HG02870 (cell line): ENCODE data around the gene G3BP1.
"Not testable (repeated sequence)": the region's sequence is repeated elsewhere in the genome, so short reads cannot be mapped to it uniquely, and the experiment has no call there.

ENCODE experiments used
- ATAC-seq: cut with Tn5 transposase; IDR thresholded peaks from one replicate; pipeline ENCODE4 v1.9.1; 2021; ENCODE audit warnings: mild to moderate bottlenecking, moderate library complexity; ENCODE audit not compliant: unreplicated experiment

G3BP1 gene

DNA sequence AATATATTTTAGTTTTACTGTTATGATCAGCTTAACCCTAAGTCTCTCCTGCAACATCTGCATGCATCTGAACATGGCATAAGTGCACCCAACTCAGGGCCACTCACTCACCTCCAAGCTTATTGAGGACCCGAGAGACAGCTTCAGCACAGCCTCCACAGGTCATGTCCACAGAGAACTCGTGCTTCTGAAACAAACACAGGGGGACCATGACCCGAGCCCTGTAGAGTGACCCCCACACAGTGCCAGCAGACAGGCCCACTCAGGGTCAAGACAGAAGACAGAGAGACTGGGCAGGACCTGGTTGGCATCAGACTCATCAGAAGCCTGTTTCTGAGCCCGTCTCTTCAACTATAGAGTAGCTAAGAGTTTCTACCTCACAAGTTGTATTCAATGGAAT is 20.2 kb upstream of the G3BP1 start:
- ATAC-seq: no peak

DNA sequence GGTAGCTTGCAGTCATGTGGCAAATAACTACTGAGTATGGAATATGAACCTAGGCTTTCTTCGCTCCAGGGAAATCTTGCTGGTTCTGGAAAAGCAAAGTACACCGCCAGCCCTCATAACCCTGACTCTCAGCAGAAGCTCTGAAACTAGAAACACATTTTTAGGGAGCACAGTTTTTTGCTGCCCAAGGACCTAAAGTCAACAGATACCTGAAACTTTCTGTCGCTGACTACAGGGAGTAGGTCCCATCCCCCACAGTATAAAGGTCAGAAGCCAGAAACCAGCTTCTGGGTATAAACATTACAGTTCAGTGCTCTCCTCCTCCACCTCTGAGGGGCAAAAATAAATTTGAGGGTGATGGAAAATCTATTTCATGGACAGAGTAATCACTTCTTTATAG is 16.4 kb upstream of the G3BP1 start:
- no peak for ATAC-seq

DNA sequence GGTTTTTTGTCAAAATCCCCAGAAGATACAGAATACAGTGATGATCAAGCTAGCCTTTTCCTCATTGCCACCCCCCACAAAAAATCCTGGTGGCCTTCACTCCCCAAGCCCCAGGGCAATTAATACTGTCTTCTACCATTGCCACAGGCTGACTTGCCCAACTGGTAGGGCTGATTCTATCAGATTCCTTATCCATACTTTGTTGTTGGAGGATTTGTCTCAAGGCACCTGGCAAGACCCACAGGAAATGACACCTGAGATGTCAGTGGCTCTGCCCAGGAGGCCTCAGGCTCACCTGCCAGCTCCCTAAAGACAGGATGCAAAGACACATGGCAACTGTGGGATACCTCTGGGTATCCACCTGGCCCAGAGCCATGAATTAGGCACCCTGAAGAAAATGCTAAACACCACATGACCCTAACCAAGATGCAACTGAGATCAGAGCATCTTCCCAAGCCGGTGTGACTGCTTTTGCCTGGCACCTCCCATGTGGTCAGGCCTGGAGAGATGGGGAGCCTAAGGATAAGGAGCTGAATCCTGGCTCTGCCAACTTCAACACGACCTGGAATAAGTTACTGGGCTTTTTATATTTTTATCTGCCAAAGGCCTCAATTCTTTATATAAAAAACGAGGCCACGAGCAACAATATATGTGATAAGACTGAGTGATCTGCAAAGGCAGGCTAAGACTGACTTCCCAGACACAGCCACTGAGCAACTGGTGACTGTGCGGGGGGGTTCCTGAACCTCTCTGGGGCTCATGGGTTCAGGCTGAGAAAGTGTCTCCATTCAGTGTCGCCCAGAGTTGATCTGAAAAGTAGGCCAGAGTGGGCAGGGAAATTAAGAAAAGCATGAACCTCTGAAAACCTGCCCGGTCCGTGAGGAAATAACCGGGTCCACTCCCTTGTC is 14.3 kb upstream of the G3BP1 start:
- ATAC-seq: peak; percentile 22

DNA sequence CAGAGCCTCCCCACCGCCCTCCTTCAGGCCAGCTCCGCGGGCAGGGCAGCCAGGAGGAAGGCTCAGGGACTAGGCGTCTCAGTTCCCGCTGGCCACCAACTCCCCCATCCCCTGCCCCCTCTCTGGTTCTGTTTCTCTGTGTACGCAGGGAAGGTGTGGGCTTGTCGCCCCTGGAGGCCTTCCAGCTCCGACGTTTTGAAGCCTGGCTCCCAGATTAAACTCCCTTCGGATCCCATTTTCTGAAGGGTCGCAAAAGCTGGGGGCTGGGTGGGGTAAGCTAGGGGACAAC is 13.7 kb upstream of the G3BP1 start:
- peak; percentile 24 for ATAC-seq

DNA sequence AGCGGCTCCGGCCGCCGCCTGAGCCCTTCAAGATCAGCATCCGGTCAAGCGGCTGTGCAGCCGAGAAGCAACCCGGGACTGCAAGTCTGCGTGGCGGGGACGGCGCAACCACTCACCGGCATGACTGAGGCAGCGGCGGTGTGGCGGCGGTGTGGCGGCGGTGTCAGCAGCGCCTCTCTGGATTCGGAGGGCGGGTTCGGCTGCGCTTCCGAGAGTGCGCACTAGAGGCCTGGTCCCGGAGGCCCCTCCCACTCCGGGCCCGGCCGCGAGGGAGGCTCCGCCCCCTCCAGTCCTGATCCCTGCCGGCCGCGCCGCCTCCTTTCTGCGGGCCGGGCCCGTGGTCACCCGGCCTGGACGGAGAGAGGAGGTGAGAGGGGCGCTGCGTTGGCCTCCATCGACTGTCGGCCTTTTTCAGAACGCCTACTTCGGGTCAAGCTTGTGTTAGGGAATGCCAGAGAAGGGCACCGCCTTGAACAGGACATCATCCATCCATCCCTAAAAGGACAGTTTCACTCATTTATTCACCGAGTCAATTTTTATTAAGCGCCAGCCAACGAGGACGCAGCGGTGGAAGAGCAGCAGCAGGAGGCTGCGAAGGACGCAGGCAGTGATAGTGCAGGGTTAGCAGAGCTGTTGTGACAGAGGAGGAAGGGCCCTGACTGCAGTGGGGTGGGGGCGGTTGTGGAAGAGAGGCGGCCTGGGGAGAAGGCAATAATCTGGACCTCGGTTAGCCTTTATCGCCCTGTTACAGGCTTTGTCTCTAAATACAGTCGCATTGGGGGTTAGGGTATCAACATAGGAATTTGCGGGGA is 13.1 kb upstream of the G3BP1 start, which contains the start of gene ATOX1:
Gene ATOX1 (minus strand): TSS at position 202 of the 812 bp plus-strand sequence. CDS start 80 bp downstream, at position 122.
- ATAC-seq: peak; percentile 87

DNA sequence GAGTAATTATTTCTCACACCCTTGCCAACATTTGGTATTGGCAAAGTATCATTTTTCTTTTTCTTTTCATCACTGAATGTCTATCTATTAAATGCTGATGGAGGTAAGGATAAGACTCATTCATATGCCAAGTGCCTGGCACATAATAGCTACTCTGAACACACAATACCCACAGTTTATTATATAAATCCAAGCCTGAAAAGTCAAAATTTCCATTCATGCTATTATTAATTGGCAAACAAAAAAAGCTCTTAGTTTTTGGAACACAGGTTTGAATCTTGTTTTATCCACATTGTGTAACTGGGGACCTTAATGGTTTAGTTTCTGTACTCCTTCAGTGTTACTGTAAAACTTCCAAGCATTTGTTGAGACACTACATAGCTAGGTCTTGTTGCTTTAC is 7.0 kb upstream of the G3BP1 start:
- no peak for ATAC-seq

DNA sequence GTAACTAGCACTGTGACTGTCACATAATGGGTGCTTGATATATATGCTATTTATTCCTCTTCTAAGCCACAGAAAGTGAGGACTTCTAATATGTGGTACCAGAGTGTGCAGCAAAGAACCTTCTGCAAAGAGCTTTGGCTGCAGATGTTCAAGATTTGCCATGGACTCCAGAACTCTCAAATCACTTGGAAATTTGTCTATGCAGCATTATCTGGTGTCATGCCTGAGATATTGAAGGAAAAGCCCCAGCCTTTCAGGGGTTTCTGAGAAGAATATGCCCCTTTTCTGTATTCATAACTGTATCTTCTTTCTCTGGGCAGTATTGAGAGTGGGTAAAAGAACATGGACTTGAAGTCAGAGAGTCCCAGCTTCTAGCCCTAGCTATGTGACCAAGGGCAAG is 4.8 kb upstream of the G3BP1 start:
- no peak for ATAC-seq

DNA sequence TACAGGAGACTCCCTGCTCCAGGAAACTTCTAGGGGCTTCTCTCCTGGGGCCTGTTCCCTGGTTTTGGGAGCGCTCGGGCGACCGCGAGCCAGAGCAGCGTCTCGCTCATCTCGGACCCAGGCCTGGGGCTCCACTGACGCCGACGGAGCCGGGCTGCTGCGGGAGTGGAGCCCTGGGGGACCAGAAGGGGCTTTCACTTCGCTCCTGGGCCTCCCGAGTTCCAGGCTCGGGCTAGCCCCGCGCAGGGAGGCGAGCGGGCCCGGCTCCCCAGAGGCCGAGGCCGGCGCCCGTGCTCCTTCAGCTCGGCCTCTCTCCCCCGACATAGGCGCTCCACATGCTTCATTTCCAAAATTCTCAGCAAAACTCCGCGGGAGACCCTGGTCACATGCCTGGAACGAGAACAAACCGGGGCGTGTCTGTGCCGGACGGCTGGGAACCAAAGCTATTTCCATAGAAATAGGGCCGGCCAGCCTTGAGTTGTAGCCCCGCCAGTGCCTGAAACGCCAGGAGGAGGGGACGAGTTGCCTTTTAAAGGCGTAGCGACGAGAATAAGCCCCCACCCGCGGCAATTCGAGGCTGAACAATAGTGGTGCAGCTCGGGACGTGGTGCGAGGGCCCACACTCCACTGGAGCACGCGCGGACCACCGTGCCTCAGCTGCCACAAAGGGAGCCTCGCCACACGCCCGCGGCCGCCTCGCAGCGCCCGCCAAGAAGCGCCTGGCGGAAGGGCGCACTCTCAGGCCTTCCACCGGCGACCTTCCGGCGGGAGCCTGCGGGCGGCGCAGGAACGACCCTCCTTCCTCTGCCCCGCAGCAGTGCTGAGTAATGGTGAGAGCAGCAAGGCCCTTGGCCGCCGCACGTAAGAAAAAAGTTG is 1.1 kb upstream of the G3BP1 start:
- ATAC-seq: peak; percentile 21

DNA sequence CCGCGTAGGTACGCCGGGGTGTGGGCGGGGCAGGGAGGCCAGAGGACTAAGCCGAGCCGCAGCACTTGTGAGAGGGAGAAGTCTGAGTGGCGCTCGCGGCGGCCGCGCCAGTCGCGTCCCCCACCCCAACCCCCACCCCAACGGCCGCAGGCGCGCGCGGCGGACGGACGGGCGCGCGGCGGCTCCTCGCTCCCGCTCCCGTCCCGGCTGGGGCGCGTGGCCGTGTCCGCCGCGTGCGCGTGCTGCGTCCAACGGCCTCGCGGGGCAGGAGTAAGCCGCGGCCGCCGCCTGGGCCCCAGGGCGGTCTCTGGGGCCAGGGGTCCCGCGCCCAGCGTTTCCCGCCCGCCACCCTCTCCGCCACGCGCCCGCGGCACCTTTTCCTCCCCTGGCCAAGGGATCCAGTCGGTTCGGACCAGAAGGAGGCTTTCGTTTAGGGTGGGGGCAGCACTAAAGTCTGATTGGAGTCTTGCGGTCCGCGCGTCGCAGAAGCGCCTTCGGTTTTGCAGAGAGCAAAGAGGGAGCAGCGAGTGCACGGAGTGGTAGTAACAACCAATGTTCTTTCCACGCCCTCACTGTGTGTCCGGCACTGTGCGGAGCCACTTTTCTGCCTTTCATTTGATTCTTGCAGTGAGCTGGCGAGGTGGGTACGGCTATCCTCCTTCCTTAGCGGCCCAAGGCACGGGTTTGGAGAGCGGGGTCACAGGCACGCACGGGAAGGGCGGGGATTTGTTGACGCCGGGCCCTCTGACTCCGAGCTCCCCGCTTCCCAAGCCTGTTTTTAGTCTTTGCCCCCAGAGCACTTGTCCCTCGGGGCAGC is 483 bp downstream of the G3BP1 start:
- ATAC-seq: no peak

DNA sequence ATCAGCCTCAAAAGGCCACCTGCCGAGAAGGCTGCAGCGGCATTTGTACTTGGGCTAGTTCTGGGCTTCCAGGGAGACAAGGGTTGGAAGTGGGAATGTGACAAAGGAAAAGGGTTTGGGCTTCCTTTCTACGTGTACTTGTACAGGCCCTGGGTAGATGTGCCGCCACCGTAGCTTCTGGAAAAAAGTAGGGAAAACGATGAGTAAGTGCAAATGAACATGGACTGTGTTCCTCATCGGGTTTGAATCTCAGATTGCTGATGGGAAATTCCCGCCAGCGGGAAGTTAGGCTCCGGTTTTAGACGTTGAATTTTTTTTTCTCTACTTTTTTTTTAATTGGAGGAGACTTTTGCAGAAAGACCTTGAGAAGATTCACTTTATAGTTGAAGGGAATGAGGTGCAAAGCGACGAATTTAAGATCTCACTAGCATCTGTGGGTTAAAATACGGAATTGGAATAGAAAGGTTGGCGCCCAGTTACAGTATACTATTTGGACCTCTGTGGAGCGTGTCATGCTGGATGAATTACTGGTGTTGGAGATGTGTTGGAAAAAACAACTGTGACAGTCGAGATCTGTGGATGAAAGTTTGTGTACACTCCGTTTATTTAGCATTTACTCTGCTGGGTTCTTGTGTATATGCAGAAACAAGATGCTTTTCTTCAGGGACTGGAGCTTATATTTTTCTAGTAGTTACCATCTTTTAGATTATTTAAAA is 1.2 kb downstream of the G3BP1 start:
- ATAC-seq: no peak

DNA sequence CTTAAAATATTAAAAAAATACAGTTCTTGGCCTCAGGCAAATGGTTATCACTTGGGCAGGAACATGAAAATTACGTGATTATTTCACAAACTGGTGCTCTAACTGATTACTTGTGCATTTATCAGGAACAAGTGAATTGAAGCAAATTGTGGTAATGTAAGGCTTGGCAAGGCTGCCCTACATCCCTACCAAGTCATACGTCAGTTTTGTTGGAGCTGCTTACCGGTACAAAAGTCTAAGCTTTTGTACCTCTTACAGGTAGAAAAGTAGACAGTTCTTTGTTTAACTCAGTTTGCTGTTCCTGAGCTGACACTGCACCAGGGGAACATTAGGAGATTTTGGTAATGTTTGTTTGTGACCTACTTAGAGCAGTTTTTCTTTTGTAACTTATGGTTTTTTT is 2.2 kb downstream of the G3BP1 start:
- no peak for ATAC-seq

DNA sequence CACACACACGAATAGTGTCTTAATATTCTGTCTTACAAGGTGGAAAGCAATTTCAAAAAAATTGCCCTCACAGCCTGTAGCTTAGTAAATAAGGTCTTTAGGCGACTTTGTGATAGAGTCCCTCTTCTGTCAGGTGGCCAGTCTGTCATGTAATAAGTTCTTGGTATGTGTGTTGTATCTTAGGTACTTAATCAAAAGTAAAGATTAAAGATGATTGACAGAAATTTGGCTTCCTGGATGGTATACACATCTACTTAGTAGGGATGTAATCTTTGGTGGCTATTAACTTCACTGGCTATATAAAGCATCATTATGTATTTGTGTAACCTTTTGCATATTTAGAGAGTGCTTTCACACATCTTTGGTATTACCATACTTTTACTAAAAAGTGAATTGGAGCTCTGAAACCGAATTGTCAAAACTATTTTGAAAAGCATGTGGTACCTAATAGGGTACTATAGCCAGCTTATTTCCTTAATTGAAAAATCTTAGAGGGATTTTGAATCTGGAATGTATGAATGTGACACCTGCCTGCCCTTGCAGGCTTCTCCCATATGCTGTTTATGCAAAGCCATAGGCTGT is 3.4 kb downstream of the G3BP1 start:
- ATAC-seq: no peak

DNA sequence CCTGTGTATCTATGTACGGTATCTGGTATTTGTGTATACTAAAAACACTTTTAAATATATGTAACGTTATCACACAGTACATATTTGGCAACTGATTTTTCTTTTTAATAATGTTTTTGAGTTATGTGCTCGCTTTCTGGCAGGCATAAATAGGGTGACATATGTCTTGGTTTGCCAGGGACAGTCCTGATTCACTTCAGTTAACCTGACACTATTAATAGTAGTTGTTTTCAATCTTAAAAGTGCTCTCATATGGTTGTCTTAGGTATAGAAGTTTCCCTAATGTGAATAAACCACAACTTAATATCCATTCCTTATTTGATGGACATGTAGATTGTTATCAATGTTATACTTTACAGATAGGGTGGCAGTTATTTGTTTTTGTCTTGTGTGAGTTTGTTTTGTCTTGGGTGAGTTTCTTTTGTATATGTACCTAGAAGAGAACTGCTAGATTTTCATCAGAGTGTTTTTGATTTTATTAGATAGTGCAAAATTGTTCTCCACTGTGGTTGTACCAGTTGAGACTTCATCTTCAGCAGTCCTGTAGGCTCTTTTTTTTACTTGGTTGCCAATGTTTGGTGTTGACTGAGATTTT is 7.9 kb downstream of the G3BP1 start:
- no peak for ATAC-seq

DNA sequence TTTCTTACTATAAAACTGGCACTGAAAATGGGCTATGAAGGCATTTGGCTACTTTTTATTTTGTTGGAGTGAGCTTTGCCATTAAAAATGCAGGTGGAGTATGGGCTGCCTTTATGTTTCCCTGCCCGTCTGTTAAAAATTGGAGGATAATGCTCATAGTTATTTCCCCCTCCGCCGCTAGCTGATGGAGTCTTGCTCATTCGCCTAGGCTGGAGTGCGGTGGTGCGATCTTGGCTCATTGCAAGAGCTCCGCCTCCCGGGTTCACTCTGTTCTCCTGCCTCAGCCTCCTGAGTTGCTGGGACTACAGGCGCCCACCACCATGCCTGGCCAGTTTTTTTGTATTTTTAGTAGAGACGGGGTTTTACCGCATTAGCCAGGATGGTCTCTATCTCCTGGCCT is 8.6 kb downstream of the G3BP1 start:
- no peak for ATAC-seq

DNA sequence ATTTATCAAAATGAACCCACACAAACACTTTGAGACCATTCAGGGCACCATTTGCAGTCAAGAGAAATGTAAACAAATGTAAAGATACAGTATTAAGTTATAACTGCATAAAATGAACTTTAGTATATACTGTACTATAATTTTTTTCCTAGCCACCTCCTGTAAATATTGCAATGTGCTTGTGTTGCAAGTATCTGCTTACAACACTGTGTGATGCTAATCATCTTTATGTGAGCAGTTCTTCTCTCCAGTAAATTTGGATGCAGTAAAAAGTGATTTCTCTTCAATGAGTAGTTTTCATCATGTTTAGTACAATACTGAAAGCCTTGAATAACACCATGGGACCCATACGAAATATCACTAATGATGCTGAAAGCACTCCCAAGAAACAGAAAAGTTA is 9.4 kb downstream of the G3BP1 start:
- ATAC-seq: no peak

DNA sequence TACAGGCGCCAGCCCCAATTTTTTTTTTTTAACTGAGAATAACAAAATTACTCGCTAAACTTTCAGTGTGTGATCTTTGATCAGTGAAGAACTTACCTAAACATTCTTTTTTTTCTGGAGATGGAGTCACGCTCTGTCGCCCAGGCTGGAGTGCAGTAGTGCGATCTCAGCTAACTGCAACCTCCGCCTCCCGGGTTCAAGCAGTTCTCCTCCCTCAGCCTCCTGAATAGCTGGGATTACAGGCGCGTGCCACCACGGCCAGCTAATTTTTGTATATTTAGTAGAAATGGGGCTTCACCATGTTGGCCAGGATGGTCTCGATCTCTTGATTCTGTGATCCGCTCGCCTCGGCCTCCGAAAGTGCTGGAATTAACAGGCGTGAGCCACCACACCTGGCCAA is 11.9 kb downstream of the G3BP1 start:
- ATAC-seq: not testable (repeated sequence)

DNA sequence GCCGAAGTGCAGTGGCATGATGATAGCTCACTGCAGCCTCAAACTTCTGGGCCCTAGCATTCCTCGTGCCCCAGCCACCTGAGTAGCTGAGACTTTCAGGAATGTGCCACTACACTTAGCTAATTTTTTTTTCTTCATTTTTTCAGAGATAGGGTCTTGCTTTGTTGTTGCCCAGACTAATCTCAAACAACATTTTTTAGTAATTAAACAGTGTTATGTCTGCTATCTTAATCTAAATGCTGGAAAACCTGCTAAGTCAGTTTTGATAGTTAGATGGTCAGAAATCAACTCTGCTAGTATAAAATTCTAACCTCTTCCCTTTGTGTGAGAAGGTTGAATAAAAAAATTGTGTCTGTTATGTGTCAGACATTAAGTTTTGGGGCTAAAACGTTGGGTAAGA is 12.4 kb downstream of the G3BP1 start:
- no peak for ATAC-seq

DNA sequence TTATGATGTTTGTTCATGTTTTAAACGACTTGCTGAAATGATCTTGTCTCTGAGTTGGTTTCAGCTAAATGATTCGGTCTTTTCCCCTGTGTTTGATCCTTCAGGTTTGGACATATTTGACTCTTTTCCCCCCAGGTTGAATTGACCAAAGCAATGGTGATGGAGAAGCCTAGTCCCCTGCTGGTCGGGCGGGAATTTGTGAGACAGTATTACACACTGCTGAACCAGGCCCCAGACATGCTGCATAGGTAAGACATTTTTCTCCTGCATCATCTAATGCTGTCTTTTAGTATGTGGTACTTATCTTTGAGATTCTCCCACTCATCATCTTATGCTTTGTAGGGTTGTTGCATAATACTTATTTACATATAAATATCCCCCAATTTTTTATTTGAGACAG is 14.7 kb downstream of the G3BP1 start:
- ATAC-seq: no peak

DNA sequence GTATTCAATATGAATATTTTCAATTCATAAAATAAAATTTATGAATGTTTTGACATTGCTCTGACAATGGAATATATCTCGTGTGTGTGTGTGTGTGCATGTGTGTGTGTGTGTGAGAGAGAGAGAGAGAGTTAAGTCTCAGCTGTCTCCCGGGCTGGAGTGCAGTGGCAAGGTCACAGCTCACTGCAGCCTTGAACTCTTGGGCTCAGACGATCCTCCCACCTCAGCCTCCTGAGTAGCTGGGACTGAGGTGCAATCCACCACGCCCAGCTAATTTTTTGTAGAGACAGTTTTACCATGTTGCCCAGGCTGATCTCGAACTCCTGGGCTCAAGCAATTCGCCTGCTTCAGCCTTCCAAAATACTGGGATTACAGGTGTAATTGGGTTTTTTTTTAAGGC is 16.1 kb downstream of the G3BP1 start:
- no peak for ATAC-seq
